Lung (tissue), 12 donors: ENCODE data around the gene SLC8A1. TPM values are rescaled to one million over a fixed set of nuclear protein-coding genes. Genes with fewer than 3 reads are reported as not detected.

ENCODE experiments used
- ATAC-seq: fragments of 200-7000 bp; cut with Tn5 transposase; one replicate; pipeline ENCODE4 v1.9.1; 2020; ENCODE audit warnings: moderate number of reproducible peaks; ENCODE audit not compliant: insufficient read depth, low FRiP score
- DNase-seq, 3 donors: peaks; one replicate each; pipeline ENCODE4 v3.0.0-alpha.2; 2013 to 2017
- H3K27ac ChIP-seq, 2 donors: one replicate each; pipeline ENCODE4 v1.5.1; 2013; ENCODE audit warnings: mild to moderate bottlenecking in 2 of 2, moderate library complexity in 2 of 2, control low read depth in 1 of 2, inconsistent platforms in 1 of 2, low read depth in 1 of 2, low read length in 1 of 2
- H3K27me3 ChIP-seq, 3 donors: one replicate each; pipeline ENCODE4 v1.5.1; 2013; ENCODE audit warnings: low read length in 2 of 3; ENCODE audit not compliant: control insufficient read depth in 3 of 3, insufficient read depth in 3 of 3
- H3K36me3 ChIP-seq, 4 donors: one replicate each; pipeline ENCODE4 v1.5.1; 2013; ENCODE audit warnings: low read length in 4 of 4, mild to moderate bottlenecking in 1 of 4, moderate library complexity in 1 of 4; ENCODE audit not compliant: control insufficient read depth in 4 of 4, insufficient read depth in 4 of 4
- H3K4me1 ChIP-seq, 5 donors: one replicate each; pipeline ENCODE4 v1.5.1; 2013; ENCODE audit warnings: low read length in 5 of 5, mild to moderate bottlenecking in 2 of 5, moderate library complexity in 1 of 5; ENCODE audit not compliant: control insufficient read depth in 5 of 5, insufficient read depth in 5 of 5
- H3K4me3 ChIP-seq: one replicate; pipeline ENCODE4 v1.5.1; 2013; ENCODE audit warnings: mild to moderate bottlenecking, control low read depth, moderate library complexity
- H3K9ac ChIP-seq, 2 donors: one replicate each; pipeline ENCODE4 v1.5.1; 2013; ENCODE audit warnings: low read length in 2 of 2, control low read depth in 1 of 2; ENCODE audit not compliant: insufficient read depth in 1 of 2
- H3K9me3 ChIP-seq, 4 donors: one replicate each; pipeline ENCODE4 v1.5.1; 2013; ENCODE audit warnings: low read length in 3 of 4, mild to moderate bottlenecking in 1 of 4, moderate library complexity in 1 of 4; ENCODE audit not compliant: control insufficient read depth in 4 of 4, insufficient read depth in 3 of 4
- WGBS, 2 donors: extraction: QIAGEN DNeasy Blood & Tissue Kit; methylation state at CpG; one replicate each; pipeline ENCODE4 v1.1.7; 2013; 5-methylcytosine and 5-hydroxymethylcytosine counted together
- polyA plus RNA-seq, 2 donors: library from polyadenylated mRNA; stranded (reverse); fragments of 200-250 nt; gene quantifications; one replicate each; pipeline ENCODE4 v1.2.1, GENCODE V29; 2013
- total RNA-seq, 2 donors: library from RNA; depleted of rRNA in 1 of 2; stranded (reverse); fragments of >200 nt in 1 of 2; gene quantifications; one replicate each; pipeline ENCODE4 v1.2.1, GENCODE V29; 2014 to 2021
- TF ChIP-seq, protein P1 (sequence below): IDR thresholded peaks from 2 replicates; pipeline ENCODE4 v1.5.1; 2012; ENCODE audit warnings: mild to moderate bottlenecking; ENCODE audit errors: control extremely low read depth, extremely low read depth
- donor health status: control.
- donor health status: control.
- donor health status: Bipolar disorder and iron deficiency.
- donor health status: healthy.
- donor health status: DM: yes; HTN: yes; CAD: no.

Gene SLC8A1
- total and polyA plus RNA-seq, 4 donors, result 1.2 to 34.7 (median 18.4) TPM

DNA sequence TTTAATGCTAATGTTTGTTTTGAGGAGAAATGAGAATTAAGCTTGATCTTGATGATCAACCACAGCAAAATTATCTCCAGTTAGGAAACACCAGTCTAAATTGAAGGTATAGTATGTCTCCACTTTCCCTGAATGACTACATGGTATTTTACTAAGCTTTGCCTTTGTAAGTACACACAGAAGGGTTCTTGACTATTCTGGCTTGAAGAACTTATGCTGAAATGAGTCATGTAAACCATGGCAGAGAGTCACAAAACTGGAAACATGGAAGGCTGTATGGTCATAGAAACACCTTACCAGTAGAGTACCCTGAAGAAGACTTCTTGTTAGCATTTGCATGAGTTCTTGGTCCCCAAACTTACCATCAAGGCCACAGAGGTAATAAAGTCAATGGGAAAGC is 250.5 kb downstream of the SLC8A1 start:
- Histone ChIP-seq H3K4me3 (no peak overlapping the region), H3K27ac (no peak overlapping the region), H3K4me1 (peaks cover 0 to 28% (median 3%) of the 10 kb centered on the region in 5 donors), H3K27me3 (no peaks in the 10 kb centered on the region), H3K9ac (no peak overlapping the region), H3K9me3 (no peaks in the 10 kb centered on the region), H3K36me3 (no peaks in the 10 kb centered on the region)
- no peak for ATAC-seq
- TF ChIP-seq, protein P1, sequence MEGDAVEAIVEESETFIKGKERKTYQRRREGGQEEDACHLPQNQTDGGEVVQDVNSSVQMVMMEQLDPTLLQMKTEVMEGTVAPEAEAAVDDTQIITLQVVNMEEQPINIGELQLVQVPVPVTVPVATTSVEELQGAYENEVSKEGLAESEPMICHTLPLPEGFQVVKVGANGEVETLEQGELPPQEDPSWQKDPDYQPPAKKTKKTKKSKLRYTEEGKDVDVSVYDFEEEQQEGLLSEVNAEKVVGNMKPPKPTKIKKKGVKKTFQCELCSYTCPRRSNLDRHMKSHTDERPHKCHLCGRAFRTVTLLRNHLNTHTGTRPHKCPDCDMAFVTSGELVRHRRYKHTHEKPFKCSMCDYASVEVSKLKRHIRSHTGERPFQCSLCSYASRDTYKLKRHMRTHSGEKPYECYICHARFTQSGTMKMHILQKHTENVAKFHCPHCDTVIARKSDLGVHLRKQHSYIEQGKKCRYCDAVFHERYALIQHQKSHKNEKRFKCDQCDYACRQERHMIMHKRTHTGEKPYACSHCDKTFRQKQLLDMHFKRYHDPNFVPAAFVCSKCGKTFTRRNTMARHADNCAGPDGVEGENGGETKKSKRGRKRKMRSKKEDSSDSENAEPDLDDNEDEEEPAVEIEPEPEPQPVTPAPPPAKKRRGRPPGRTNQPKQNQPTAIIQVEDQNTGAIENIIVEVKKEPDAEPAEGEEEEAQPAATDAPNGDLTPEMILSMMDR, result no peak
- no peak for DNase-seq

DNA sequence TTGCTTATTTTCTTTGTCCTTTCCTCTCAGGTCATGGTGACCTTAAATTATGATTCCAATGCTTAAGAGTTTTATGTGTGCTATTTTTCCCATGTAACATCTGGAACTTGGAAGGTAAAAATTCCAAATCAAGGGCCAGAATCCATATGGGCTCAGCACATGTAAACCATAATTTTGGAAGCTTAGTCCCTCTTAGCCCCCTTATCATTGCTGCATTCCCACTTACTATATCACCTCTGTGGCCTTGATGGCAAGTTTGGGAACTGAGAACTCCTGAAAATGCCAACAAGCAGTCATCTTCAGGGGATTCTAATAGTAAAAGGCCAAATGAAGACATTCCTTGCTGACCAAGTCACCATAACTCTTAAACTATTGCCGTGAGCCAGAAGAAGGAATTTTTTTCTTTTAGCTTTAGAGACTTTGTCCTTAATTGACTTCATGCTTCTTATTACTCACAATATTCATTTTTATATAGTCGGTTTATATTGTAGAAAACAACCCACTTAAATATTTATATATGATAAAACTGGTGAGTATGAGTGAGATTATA is 251.4 kb downstream of the SLC8A1 start:
- Histone ChIP-seq H3K36me3 (no peaks in the 10 kb centered on the region), H3K27ac (no peak overlapping the region), H3K4me1 (peaks cover 0 to 28% (median 3%) of the 10 kb centered on the region in 5 donors), H3K4me3 (no peak overlapping the region), H3K27me3 (no peaks in the 10 kb centered on the region), H3K9ac (no peak overlapping the region), H3K9me3 (no peaks in the 10 kb centered on the region)
- ATAC-seq (no peak), DNase-seq (no peak)
- TF ChIP-seq, protein P1, result no peak
- WGBS, 2 donors, result 84 to 95% methylated on average over 2 of the region's 2 CpGs

DNA sequence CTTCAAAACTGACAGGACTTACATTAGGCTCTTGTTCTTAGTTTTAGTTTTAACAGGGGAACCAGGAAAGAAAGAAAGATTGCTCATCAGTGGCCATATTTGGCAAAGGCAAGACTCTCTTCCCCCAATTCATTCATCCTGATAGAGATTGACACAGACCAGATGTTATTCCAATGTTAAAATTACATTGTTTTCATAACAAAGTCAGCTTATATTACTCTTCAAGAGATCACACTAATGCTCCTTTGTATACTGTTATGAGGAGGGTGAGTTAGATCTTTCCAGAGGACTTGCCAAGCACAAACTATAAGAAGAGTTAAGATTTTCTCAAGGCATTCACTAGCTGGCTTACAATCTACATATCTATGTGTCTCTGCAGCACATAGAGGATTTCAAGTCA is 252.1 kb downstream of the SLC8A1 start:
- Histone ChIP-seq H3K4me3 (no peak overlapping the region), H3K36me3 (no peaks in the 10 kb centered on the region), H3K27me3 (no peaks in the 10 kb centered on the region), H3K4me1 (peaks cover 0 to 28% (median 3%) of the 10 kb centered on the region in 5 donors), H3K9ac (no peak overlapping the region), H3K27ac (no peak overlapping the region), H3K9me3 (no peaks in the 10 kb centered on the region)
- TF ChIP-seq, protein P1, result no peak
- ATAC-seq (no peak), DNase-seq (peak in 2 of 3 donors; percentile 62 to 69)

DNA sequence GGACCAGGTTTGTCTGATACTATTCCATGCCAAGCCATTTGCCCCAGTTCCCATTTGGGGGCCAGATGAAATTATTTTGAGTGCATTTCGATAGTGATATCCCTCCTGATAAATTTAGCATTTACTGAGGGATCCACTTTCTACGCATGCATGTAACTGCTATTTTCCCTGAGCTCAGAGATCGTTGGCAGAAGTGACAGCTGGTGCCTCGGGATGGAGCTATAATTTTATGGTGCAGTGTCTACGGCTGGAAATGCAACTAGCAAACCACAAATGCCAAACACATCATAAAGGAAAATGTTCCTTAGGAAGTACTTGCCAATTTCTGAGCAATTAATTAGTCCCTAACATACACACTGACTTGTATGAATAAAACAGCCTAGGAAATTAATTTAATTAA is 254.8 kb downstream of the SLC8A1 start:
- Histone ChIP-seq H3K27ac (no peak overlapping the region), H3K36me3 (no peaks in the 10 kb centered on the region), H3K4me3 (no peak overlapping the region), H3K9me3 (no peaks in the 10 kb centered on the region), H3K4me1 (peaks cover 0 to 22% (median 2%) of the 10 kb centered on the region in 5 donors), H3K9ac (no peak overlapping the region), H3K27me3 (no peaks in the 10 kb centered on the region)
- no peak for DNase-seq
- WGBS, 2 donors, result 68 to 75% methylated on average over 5 of the region's 5 CpGs
- TF ChIP-seq, protein P1, result no peak
- ATAC-seq, result no peak
